ENCODE results near the gene PCDHB15. TPM values are rescaled to one million over a fixed set of nuclear protein-coding genes. Genes with fewer than 3 reads are reported as not detected.
A peak's percentile ranks its signal among the peaks of the same experiment; 100 is the strongest.

The PCDHB15 gene
- polyA plus RNA-seq, 2 of the 4 experiments (the other 2 are of a cell fraction) = 0.04 to 0.09 TPM

DNA sequence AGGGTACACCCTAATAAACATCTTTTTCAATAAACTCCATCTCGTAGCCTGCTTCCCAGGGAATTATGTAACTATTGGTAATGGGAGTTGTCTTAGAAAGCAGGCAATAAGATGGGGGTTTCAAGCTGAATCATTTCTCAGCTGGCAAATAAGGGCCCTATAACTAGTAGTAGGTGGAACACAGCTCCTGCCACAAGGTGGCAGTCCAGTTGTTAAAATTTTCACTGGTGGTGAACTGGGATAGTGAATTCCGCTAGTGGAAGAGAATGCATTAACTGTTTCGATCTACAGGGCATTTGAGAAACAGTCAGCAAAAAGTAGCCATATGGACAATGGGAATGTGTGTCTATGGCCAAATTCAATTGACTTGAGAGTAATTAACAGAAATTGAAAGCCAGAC, 27.7 kb downstream of the PCDHB15 start:
- Histone ChIP-seq H3K4me3 (no peak overlapping the region), H3K4me1 (no peaks in the 10 kb centered on the region), H3K27ac (no peak overlapping the region), H3K4me2 (no peak overlapping the region), H3K9me3 (peaks cover 53% of the 10 kb centered on the region)
- FAIRE-seq (no peak), ATAC-seq (peak in 1 of 2 experiments; percentile 50; a peak in 1 of 6 replicates), DNase-seq (ENCODE audit: low read depth in 1 of 2, low spot score in 1 of 2) (peak in 1 of 2 experiments; percentile 7)
- 2% methylated on average over 3 of the region's 3 CpGs for WGBS (ENCODE audit: missing lambda C conversion rate)
- no peak for TF ChIP-seq HEYL (CRISPR knock-in tag; IDR thresholded peaks at IDR 0.05)
- ChIA-PET CTCF (no interaction called here), POLR2A (no interaction called here)

DNA sequence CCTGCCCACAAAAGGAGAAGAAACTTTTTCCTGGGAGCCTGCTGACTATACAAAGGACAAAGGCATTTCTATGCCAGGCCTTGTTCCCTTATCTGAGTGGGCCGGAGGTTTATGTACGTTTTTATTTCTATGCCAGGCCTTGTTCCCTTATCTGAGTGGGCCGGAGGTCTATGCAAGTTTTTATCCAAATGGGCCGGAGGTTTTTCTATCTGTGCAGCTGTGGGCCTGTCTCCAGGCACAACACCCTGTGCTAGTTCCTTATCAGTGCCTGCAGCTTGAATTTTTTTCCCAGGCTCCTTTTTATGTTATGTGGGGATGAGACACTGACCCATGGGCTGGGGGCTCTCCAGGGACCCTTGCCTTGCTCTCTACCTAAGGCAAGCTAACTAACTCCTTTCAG, 53.2 kb downstream of the PCDHB15 start:
- peaks cover 41% of the 10 kb centered on the region for H3K9me3 ChIP-seq
- H3K4me2 ChIP-seq = no peak overlapping the region
- H3K4me3 ChIP-seq = no peak overlapping the region
- CTCF ChIA-PET = no interaction called here
- no peaks in the 10 kb centered on the region for H3K4me1 ChIP-seq
- ATAC-seq = no peak
- FAIRE-seq = no peak
- no peak overlapping the region for H3K27ac ChIP-seq
- POLR2A ChIA-PET = no interaction called here
- DNase-seq (ENCODE audit: low read depth in 1 of 2, low spot score in 1 of 2) = no peak
- TF ChIP-seq ZFP36 (IDR thresholded peaks at IDR 0.05; ENCODE audit: borderline replicate concordance, partially characterized antibody) (no peak), POLR2A (IDR thresholded peaks at IDR 0.05; ENCODE audit: low read length) (no peak), KDM5A (IDR thresholded peaks at IDR 0.05) (no peak), SREBF2 (IDR thresholded peaks at IDR 0.05) (no peak), PBX3 (IDR thresholded peaks at IDR 0.05) (no peak), CBX8 (IDR thresholded peaks at IDR 0.05) (no peak), ATOH8 (CRISPR knock-in tag; IDR thresholded peaks at IDR 0.05; ENCODE audit: low read depth) (no peak), RARB (CRISPR knock-in tag; IDR thresholded peaks at IDR 0.05) (no peak), ESRRA (IDR thresholded peaks at IDR 0.05; ENCODE audit: borderline replicate concordance, low read length) (no peak), RAD21 (conservative IDR thresholded peaks at IDR 0.05 in 1 of 2, IDR thresholded peaks at IDR 0.05 in 1 of 2) (no peak)
- TF ChIP-seq, protein P1, sequence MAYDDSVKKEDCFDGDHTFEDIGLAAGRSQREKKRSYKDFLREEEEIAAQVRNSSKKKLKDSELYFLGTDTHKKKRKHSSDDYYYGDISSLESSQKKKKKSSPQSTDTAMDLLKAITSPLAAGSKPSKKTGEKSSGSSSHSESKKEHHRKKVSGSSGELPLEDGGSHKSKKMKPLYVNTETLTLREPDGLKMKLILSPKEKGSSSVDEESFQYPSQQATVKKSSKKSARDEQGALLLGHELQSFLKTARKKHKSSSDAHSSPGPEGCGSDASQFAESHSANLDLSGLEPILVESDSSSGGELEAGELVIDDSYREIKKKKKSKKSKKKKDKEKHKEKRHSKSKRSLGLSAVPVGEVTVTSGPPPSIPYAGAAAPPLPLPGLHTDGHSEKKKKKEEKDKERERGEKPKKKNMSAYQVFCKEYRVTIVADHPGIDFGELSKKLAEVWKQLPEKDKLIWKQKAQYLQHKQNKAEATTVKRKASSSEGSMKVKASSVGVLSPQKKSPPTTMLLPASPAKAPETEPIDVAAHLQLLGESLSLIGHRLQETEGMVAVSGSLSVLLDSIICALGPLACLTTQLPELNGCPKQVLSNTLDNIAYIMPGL (CRISPR knock-in tag; IDR thresholded peaks at IDR 0.05; ENCODE audit: borderline replicate concordance) = no peak
- TF ChIP-seq, protein P2, sequence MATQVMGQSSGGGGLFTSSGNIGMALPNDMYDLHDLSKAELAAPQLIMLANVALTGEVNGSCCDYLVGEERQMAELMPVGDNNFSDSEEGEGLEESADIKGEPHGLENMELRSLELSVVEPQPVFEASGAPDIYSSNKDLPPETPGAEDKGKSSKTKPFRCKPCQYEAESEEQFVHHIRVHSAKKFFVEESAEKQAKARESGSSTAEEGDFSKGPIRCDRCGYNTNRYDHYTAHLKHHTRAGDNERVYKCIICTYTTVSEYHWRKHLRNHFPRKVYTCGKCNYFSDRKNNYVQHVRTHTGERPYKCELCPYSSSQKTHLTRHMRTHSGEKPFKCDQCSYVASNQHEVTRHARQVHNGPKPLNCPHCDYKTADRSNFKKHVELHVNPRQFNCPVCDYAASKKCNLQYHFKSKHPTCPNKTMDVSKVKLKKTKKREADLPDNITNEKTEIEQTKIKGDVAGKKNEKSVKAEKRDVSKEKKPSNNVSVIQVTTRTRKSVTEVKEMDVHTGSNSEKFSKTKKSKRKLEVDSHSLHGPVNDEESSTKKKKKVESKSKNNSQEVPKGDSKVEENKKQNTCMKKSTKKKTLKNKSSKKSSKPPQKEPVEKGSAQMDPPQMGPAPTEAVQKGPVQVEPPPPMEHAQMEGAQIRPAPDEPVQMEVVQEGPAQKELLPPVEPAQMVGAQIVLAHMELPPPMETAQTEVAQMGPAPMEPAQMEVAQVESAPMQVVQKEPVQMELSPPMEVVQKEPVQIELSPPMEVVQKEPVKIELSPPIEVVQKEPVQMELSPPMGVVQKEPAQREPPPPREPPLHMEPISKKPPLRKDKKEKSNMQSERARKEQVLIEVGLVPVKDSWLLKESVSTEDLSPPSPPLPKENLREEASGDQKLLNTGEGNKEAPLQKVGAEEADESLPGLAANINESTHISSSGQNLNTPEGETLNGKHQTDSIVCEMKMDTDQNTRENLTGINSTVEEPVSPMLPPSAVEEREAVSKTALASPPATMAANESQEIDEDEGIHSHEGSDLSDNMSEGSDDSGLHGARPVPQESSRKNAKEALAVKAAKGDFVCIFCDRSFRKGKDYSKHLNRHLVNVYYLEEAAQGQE (IDR thresholded peaks at IDR 0.05) = no peak
- 32% methylated on average over 4 of the region's 4 CpGs for WGBS (ENCODE audit: missing lambda C conversion rate)

Other genes with a start within 250 kb of the PCDHB15 start
Only the 30 nearest of the 39 such genes appear.
- gene PCDHB2, start 150.8 kb upstream of the PCDHB15 start, polyA plus RNA-seq (2011; rRNA removed) = 4.1 and 5.0 TPM in 2 replicates
- gene PCDHB2, start 150.8 kb upstream of the PCDHB15 start, polyA plus RNA-seq (2017; fragmentation: RNase III; extraction: RNeasy Plus Mini Kit Qiagen cat#74134 plus additional on column Dnase treatment) = 2.7 to 3.4 TPM (median 3.0 TPM) in 3 replicates
- 0.09 and 0.10 TPM in 2 replicates for gene PCDHB3, start 144.9 kb upstream of the PCDHB15 start, polyA plus RNA-seq (2011; rRNA removed)
- gene PCDHB3, start 144.9 kb upstream of the PCDHB15 start, polyA plus RNA-seq (2017; fragmentation: RNase III; extraction: RNeasy Plus Mini Kit Qiagen cat#74134 plus additional on column Dnase treatment) = 0.03 to 0.06 TPM (median 0.03 TPM) in 3 replicates
- gene PCDHB4, start 123.6 kb upstream of the PCDHB15 start, polyA plus RNA-seq (2011; rRNA removed) = 0.19 and 0.21 TPM in 2 replicates
- 0.03 to 0.07 TPM (median 0.05 TPM) in 3 replicates for gene PCDHB4, start 123.6 kb upstream of the PCDHB15 start, polyA plus RNA-seq (2017; fragmentation: RNase III; extraction: RNeasy Plus Mini Kit Qiagen cat#74134 plus additional on column Dnase treatment)
- 1.6 and 2.0 TPM in 2 replicates for gene PCDHB5, start 110.2 kb upstream of the PCDHB15 start, polyA plus RNA-seq (2011; rRNA removed)
- gene PCDHB5, start 110.2 kb upstream of the PCDHB15 start, polyA plus RNA-seq (2017; fragmentation: RNase III; extraction: RNeasy Plus Mini Kit Qiagen cat#74134 plus additional on column Dnase treatment) = 1.4 to 1.6 TPM (median 1.4 TPM) in 3 replicates
- gene PCDHB6, start 95.3 kb upstream of the PCDHB15 start, polyA plus RNA-seq (2011; rRNA removed) = 0.98 and 1.0 TPM in 2 replicates
- gene PCDHB6, start 95.3 kb upstream of the PCDHB15 start, polyA plus RNA-seq (2017; fragmentation: RNase III; extraction: RNeasy Plus Mini Kit Qiagen cat#74134 plus additional on column Dnase treatment) = 0.79 to 1.0 TPM (median 0.92 TPM) in 3 replicates
- 0.04 and 0.08 TPM in 2 replicates for gene PCDHB7, start 72.8 kb upstream of the PCDHB15 start, polyA plus RNA-seq (2011; rRNA removed)
- gene PCDHB7, start 72.8 kb upstream of the PCDHB15 start, polyA plus RNA-seq (2017; fragmentation: RNase III; extraction: RNeasy Plus Mini Kit Qiagen cat#74134 plus additional on column Dnase treatment) = 0.03 TPM in 2 of 3 replicates, not detected in the other
- gene PCDHB8, start 67.6 kb upstream of the PCDHB15 start, polyA plus RNA-seq (2011; rRNA removed) = 0.50 and 0.52 TPM in 2 replicates
- gene PCDHB8, start 67.6 kb upstream of the PCDHB15 start, polyA plus RNA-seq (2017; fragmentation: RNase III; extraction: RNeasy Plus Mini Kit Qiagen cat#74134 plus additional on column Dnase treatment) = 0.37 to 0.50 TPM (median 0.44 TPM) in 3 replicates
- 0.13 and 0.24 TPM in 2 replicates for gene PCDHB16, start 63.0 kb upstream of the PCDHB15 start, polyA plus RNA-seq (2011; rRNA removed)
- 0.05 to 0.10 TPM (median 0.08 TPM) in 3 replicates for gene PCDHB16, start 63.0 kb upstream of the PCDHB15 start, polyA plus RNA-seq (2017; fragmentation: RNase III; extraction: RNeasy Plus Mini Kit Qiagen cat#74134 plus additional on column Dnase treatment)
- gene PCDHB9, start 58.2 kb upstream of the PCDHB15 start, polyA plus RNA-seq (2011; rRNA removed) = 0.12 TPM in 1 of 2 replicates, not detected in the other
- gene PCDHB9, start 58.2 kb upstream of the PCDHB15 start, polyA plus RNA-seq (2017; fragmentation: RNase III; extraction: RNeasy Plus Mini Kit Qiagen cat#74134 plus additional on column Dnase treatment) = 0.01 to 0.13 TPM (median 0.11 TPM) in 3 replicates
- gene PCDHB10, start 53.0 kb upstream of the PCDHB15 start, polyA plus RNA-seq (2011; rRNA removed) = 0.03 and 0.06 TPM in 2 replicates
- gene PCDHB10, start 53.0 kb upstream of the PCDHB15 start, polyA plus RNA-seq (2017; fragmentation: RNase III; extraction: RNeasy Plus Mini Kit Qiagen cat#74134 plus additional on column Dnase treatment) = 0.04 TPM in 1 of 3 replicates, not detected in the others
- 0.21 and 0.22 TPM in 2 replicates for gene PCDHB11, start 45.8 kb upstream of the PCDHB15 start, polyA plus RNA-seq (2011; rRNA removed)
- 0.05 to 0.08 TPM (median 0.07 TPM) in 3 replicates for gene PCDHB11, start 45.8 kb upstream of the PCDHB15 start, polyA plus RNA-seq (2017; fragmentation: RNase III; extraction: RNeasy Plus Mini Kit Qiagen cat#74134 plus additional on column Dnase treatment)
- 0.05 TPM in 2 replicates for gene PCDHB12, start 36.7 kb upstream of the PCDHB15 start, polyA plus RNA-seq (2011; rRNA removed)
- not detected in 3 replicates for gene PCDHB12, start 36.7 kb upstream of the PCDHB15 start, polyA plus RNA-seq (2017; fragmentation: RNase III; extraction: RNeasy Plus Mini Kit Qiagen cat#74134 plus additional on column Dnase treatment)
- 0.19 and 0.28 TPM in 2 replicates for gene PCDHB13, start 31.5 kb upstream of the PCDHB15 start, polyA plus RNA-seq (2011; rRNA removed)
- 0.05 to 0.08 TPM (median 0.08 TPM) in 3 replicates for gene PCDHB13, start 31.5 kb upstream of the PCDHB15 start, polyA plus RNA-seq (2017; fragmentation: RNase III; extraction: RNeasy Plus Mini Kit Qiagen cat#74134 plus additional on column Dnase treatment)
- gene PCDHB14, start 22.1 kb upstream of the PCDHB15 start, polyA plus RNA-seq (2011; rRNA removed) = 0.13 and 0.14 TPM in 2 replicates
- 0.05 to 0.12 TPM (median 0.09 TPM) in 3 replicates for gene PCDHB14, start 22.1 kb upstream of the PCDHB15 start, polyA plus RNA-seq (2017; fragmentation: RNase III; extraction: RNeasy Plus Mini Kit Qiagen cat#74134 plus additional on column Dnase treatment)
- 0.08 TPM in 1 of 2 replicates, not detected in the other for gene SLC25A2, start 58.7 kb downstream of the PCDHB15 start, polyA plus RNA-seq (2011; rRNA removed)
- gene SLC25A2, start 58.7 kb downstream of the PCDHB15 start, polyA plus RNA-seq (2017; fragmentation: RNase III; extraction: RNeasy Plus Mini Kit Qiagen cat#74134 plus additional on column Dnase treatment) = not detected in 3 replicates
- 78.1 and 90.6 TPM in 2 replicates for gene TAF7, start 75.4 kb downstream of the PCDHB15 start, polyA plus RNA-seq (2011; rRNA removed)
- gene TAF7, start 75.4 kb downstream of the PCDHB15 start, polyA plus RNA-seq (2017; fragmentation: RNase III; extraction: RNeasy Plus Mini Kit Qiagen cat#74134 plus additional on column Dnase treatment) = 67.3 to 72.6 TPM (median 71.3 TPM) in 3 replicates
- gene PCDHGA1, start 85.1 kb downstream of the PCDHB15 start, polyA plus RNA-seq (2011; rRNA removed) = 0.66 and 0.71 TPM in 2 replicates
- gene PCDHGA1, start 85.1 kb downstream of the PCDHB15 start, polyA plus RNA-seq (2017; fragmentation: RNase III; extraction: RNeasy Plus Mini Kit Qiagen cat#74134 plus additional on column Dnase treatment) = 0.32 to 0.42 TPM (median 0.33 TPM) in 3 replicates
- 1.6 and 1.7 TPM in 2 replicates for gene PCDHGA2, start 93.4 kb downstream of the PCDHB15 start, polyA plus RNA-seq (2011; rRNA removed)
- 0.47 to 0.78 TPM (median 0.58 TPM) in 3 replicates for gene PCDHGA2, start 93.4 kb downstream of the PCDHB15 start, polyA plus RNA-seq (2017; fragmentation: RNase III; extraction: RNeasy Plus Mini Kit Qiagen cat#74134 plus additional on column Dnase treatment)
- 0.07 TPM in 1 of 2 replicates, not detected in the other for gene PCDHGA3, start 98.4 kb downstream of the PCDHB15 start, polyA plus RNA-seq (2011; rRNA removed)
- not detected in 3 replicates for gene PCDHGA3, start 98.4 kb downstream of the PCDHB15 start, polyA plus RNA-seq (2017; fragmentation: RNase III; extraction: RNeasy Plus Mini Kit Qiagen cat#74134 plus additional on column Dnase treatment)
- gene PCDHGB1, start 104.7 kb downstream of the PCDHB15 start, polyA plus RNA-seq (2011; rRNA removed) = 3.7 and 3.9 TPM in 2 replicates
- 1.3 to 1.6 TPM (median 1.5 TPM) in 3 replicates for gene PCDHGB1, start 104.7 kb downstream of the PCDHB15 start, polyA plus RNA-seq (2017; fragmentation: RNase III; extraction: RNeasy Plus Mini Kit Qiagen cat#74134 plus additional on column Dnase treatment)
- gene PCDHGA4, start 109.6 kb downstream of the PCDHB15 start, polyA plus RNA-seq (2011; rRNA removed) = 0.48 and 0.61 TPM in 2 replicates
- 0.10 to 0.15 TPM (median 0.13 TPM) in 3 replicates for gene PCDHGA4, start 109.6 kb downstream of the PCDHB15 start, polyA plus RNA-seq (2017; fragmentation: RNase III; extraction: RNeasy Plus Mini Kit Qiagen cat#74134 plus additional on column Dnase treatment)
- 0.36 and 0.54 TPM in 2 replicates for gene PCDHGB2, start 114.6 kb downstream of the PCDHB15 start, polyA plus RNA-seq (2011; rRNA removed)
- gene PCDHGB2, start 114.6 kb downstream of the PCDHB15 start, polyA plus RNA-seq (2017; fragmentation: RNase III; extraction: RNeasy Plus Mini Kit Qiagen cat#74134 plus additional on column Dnase treatment) = 0.04 to 0.05 TPM (median 0.05 TPM) in 3 replicates
- 0.37 and 0.57 TPM in 2 replicates for gene PCDHGA5, start 118.8 kb downstream of the PCDHB15 start, polyA plus RNA-seq (2011; rRNA removed)
- 0.09 to 0.18 TPM (median 0.13 TPM) in 3 replicates for gene PCDHGA5, start 118.8 kb downstream of the PCDHB15 start, polyA plus RNA-seq (2017; fragmentation: RNase III; extraction: RNeasy Plus Mini Kit Qiagen cat#74134 plus additional on column Dnase treatment)
- gene PCDHGB3, start 124.8 kb downstream of the PCDHB15 start, polyA plus RNA-seq (2011; rRNA removed) = 1.1 and 1.2 TPM in 2 replicates
- 0.16 to 0.44 TPM (median 0.28 TPM) in 3 replicates for gene PCDHGB3, start 124.8 kb downstream of the PCDHB15 start, polyA plus RNA-seq (2017; fragmentation: RNase III; extraction: RNeasy Plus Mini Kit Qiagen cat#74134 plus additional on column Dnase treatment)
- 0.98 and 1.0 TPM in 2 replicates for gene PCDHGA6, start 128.5 kb downstream of the PCDHB15 start, polyA plus RNA-seq (2011; rRNA removed)
- gene PCDHGA6, start 128.5 kb downstream of the PCDHB15 start, polyA plus RNA-seq (2017; fragmentation: RNase III; extraction: RNeasy Plus Mini Kit Qiagen cat#74134 plus additional on column Dnase treatment) = 0.22 to 0.37 TPM (median 0.23 TPM) in 3 replicates
- 0.95 and 1.1 TPM in 2 replicates for gene PCDHGA7, start 137.3 kb downstream of the PCDHB15 start, polyA plus RNA-seq (2011; rRNA removed)
- 0.70 to 0.84 TPM (median 0.76 TPM) in 3 replicates for gene PCDHGA7, start 137.3 kb downstream of the PCDHB15 start, polyA plus RNA-seq (2017; fragmentation: RNase III; extraction: RNeasy Plus Mini Kit Qiagen cat#74134 plus additional on column Dnase treatment)
- gene PCDHGB4, start 142.3 kb downstream of the PCDHB15 start, polyA plus RNA-seq (2011; rRNA removed) = 1.4 and 1.5 TPM in 2 replicates
- 0.90 to 1.6 TPM (median 1.1 TPM) in 3 replicates for gene PCDHGB4, start 142.3 kb downstream of the PCDHB15 start, polyA plus RNA-seq (2017; fragmentation: RNase III; extraction: RNeasy Plus Mini Kit Qiagen cat#74134 plus additional on column Dnase treatment)
- 0.08 and 0.11 TPM in 2 replicates for gene PCDHGA8, start 147.2 kb downstream of the PCDHB15 start, polyA plus RNA-seq (2011; rRNA removed)
- 0.03 to 0.04 TPM (median 0.04 TPM) in 3 replicates for gene PCDHGA8, start 147.2 kb downstream of the PCDHB15 start, polyA plus RNA-seq (2017; fragmentation: RNase III; extraction: RNeasy Plus Mini Kit Qiagen cat#74134 plus additional on column Dnase treatment)
- 2.6 and 3.2 TPM in 2 replicates for gene PCDHGB5, start 152.6 kb downstream of the PCDHB15 start, polyA plus RNA-seq (2011; rRNA removed)
- 1.9 to 2.8 TPM (median 2.5 TPM) in 3 replicates for gene PCDHGB5, start 152.6 kb downstream of the PCDHB15 start, polyA plus RNA-seq (2017; fragmentation: RNase III; extraction: RNeasy Plus Mini Kit Qiagen cat#74134 plus additional on column Dnase treatment)
- 0.22 and 0.40 TPM in 2 replicates for gene PCDHGA9, start 157.4 kb downstream of the PCDHB15 start, polyA plus RNA-seq (2011; rRNA removed)
- gene PCDHGA9, start 157.4 kb downstream of the PCDHB15 start, polyA plus RNA-seq (2017; fragmentation: RNase III; extraction: RNeasy Plus Mini Kit Qiagen cat#74134 plus additional on column Dnase treatment) = 0.01 to 0.09 TPM (median 0.03 TPM) in 3 replicates

Data from A549 (cell line).